ENCODE data around the gene WFIKKN2.

DNA sequence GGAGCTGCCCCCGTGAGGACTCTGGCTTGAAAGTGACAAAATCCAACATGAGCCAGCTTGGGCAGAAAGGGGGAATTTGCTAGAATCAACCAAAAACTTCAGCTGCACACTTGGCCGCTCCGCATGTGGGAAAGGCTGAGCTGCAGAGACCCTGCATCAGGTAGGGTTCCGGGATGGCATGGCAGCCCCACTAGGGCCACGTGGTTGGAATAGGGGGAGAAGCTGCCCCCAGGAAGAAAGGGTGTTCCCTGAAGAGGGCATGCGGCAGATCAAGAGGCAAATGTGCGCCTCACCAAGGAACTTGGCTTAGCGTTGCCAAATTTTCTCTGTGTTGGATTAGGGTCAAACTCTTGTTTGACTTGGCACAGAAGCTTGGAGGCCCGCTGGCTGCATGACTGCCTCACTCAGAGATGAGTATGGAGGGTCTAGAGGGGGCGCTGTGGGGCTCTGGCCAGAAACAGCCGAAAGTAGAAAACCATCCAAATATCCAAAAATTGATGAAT lies 29.2 kb upstream of the WFIKKN2 start:
- TF ChIP-seq MAX (IDR thresholded peaks at IDR 0.05) (no peak), TAF1 (IDR thresholded peaks at IDR 0.05; ENCODE audit: low read depth) (no peak)
